Epithelial cell of prostate (primary cell): ENCODE measurements around the gene METTL25B.

Experiments
- DNase-seq: peaks from one replicate; pipeline ENCODE4 v3.0.0-alpha.2; 2011; ENCODE audit warnings: low read depth, low spot score
- H3K27ac ChIP-seq: fragments of 450-650 bp; 2 replicates; pipeline ENCODE4 v1.5.1; 2017; ENCODE audit warnings: mild to moderate bottlenecking

METTL25B gene

GRCh38 chr1:156725683-156726280, 2.5 kb upstream of the METTL25B start:
- DNase-seq = no peak
- H3K27ac ChIP-seq = peak overlapping the region; percentile 85

GRCh38 chr1:156726549-156727226, 1.6 kb upstream of the METTL25B start:
- DNase-seq = no peak
- H3K27ac ChIP-seq = peak overlapping the region; percentile 85

GRCh38 chr1:156727492-156727891, 777 bp upstream of the METTL25B start:
- DNase-seq = no peak
- peak overlapping the region; percentile 85 for H3K27ac ChIP-seq

DNA sequence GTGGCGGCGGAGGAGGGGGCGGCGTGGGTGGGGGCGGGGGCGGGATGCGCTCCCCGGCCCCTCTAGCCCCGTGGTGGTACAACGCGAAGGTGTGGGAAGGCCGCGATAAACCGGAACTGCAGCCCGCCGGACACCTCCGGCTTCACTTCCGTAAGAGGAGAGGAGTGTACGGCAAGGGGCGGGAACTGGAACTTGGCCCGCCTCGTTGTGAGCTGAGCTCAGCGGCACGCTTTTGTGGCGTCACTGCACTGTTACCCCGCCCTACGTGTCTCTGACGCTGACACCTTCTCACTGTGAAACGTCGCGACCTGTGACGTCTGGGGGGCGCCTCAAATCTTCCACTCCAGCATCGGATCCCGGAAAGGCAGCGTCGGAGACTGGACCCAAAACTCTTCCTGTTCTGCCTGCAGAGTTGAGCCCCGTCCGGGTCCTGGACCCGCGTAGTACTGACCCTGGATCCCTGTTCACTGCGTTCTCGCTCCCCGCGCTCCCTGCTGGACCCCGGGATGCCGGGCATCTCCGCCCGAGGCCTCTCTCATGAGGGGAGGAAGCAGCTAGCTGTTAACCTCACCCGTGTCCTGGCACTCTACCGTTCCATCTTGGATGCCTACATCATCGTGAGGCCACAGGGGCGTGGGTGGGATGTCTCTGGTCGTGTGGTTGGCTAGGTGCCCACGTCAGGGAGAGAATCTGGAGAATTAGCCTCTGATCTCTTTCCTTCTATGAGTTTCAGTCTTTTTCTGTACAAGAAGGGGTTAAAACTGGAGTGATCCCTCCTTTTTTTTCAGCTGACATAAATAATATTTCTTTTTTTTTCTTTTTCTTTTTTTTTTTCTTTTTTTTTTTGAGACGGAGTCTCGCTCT, 562 bp downstream of the METTL25B start, which contains the start of gene ISG20L2:
Gene ISG20L2, minus strand, starts transcription at position 168 of the 864 bp plus-strand sequence. CDS start 1,114 bp downstream, outside the sequence.
- peak; percentile 92 for DNase-seq
- H3K27ac ChIP-seq = peak within 1 kb of the TSS; percentile 85

DNA sequence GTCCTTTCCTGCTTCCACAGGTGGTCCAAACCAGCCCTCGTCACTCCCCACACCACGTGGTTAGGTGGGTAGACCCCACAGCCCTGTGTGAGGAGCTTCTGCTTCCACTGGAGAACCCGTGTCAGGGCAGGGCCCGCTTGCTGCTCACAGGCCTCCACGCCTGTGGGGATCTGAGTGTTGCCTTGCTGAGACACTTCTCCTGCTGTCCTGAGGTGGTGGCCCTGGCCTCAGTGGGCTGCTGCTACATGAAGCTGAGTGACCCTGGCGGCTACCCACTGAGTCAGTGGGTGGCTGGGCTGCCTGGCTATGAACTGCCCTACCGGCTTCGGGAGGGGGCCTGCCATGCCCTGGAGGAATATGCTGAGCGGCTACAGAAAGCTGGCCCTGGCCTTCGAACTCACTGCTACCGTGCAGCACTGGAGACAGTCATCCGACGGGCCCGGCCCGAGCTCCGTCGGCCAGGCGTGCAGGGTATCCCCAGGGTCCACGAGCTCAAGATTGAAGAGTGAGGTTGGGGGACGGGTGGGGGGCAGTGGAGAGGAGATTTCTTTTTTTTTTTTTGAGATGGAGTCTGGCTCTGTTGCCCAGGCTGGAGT, 5.8 kb downstream of the METTL25B start:
- DNase-seq = no peak
- no peak overlapping the region for H3K27ac ChIP-seq

GRCh38 chr1:156738407-156738806, 10.1 kb downstream of the METTL25B start:
- no peak overlapping the region for H3K27ac ChIP-seq
- no peak for DNase-seq

- H3K27ac ChIP-seq = no peak overlapping the region
- DNase-seq = no peak
Observed at GRCh38 chr1:156738916-156739315, 10.6 kb downstream of the METTL25B start.

- no peak for DNase-seq
- H3K27ac ChIP-seq = peak overlapping the region; percentile 76
Observed at GRCh38 chr1:156740237-156740740, 12.0 kb downstream of the METTL25B start.

- peak; percentile 97 for DNase-seq
- H3K27ac ChIP-seq = peak within 1 kb of the TSS; percentile 76
Observed at GRCh38 chr1:156740741-156741480, 12.6 kb downstream of the METTL25B start, which contains the start of gene MRPL24. Gene MRPL24, minus strand, starts transcription at chr1:156741088. Its CDS starts 2,384 bp downstream, at chr1:156738704.

DNA sequence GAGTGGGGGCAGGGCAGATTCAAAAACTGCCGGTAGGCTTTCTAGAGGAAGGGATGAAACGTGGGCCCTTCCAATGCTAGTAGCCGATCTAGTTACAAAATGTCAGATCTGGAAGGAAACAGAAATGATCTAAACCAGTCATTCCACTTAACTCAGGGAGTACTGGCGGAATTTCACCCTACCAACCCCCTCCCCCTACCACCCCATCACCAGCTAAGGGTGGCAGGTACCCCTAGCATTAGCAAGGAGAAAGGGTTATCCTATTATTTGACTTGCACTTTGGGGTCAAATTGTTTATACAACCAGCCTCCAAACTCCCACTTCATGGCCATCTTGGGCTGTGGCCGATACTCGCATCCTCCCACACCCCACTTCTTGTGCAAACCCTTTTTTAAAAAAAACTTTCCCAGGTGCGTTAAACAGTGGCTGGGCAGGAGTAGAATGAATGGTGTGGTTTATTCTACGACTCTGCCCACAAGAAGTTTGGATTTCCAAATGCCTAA, 13.3 kb downstream of the METTL25B start:
- DNase-seq = no peak

DNA sequence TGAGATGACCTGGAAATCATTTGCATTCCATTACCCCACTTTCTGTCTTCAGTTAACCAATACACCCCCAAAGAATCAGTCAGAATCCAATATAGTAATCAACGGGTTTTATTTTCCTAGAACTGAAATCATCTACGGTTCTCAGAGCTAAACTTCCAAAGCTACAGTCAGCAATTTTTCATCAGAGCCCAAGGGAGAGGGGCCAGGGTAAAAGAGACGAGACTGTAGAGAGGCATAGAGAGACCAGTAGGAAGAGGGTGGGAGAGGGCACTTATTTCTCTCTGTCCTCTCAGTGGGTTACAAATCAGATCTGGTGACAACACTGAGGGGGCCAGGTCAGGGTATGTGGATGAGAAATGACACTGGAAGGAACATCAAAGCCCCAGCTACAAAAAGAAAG, 13.7 kb downstream of the METTL25B start:
- DNase-seq = no peak
- H3K27ac ChIP-seq = peak overlapping the region; percentile 76

More for the DNA sequence above, 13.3 kb downstream of the METTL25B start:
- H3K27ac ChIP-seq = peak overlapping the region; percentile 76

- H3K27ac ChIP-seq = peak overlapping the region; percentile 76
- no peak for DNase-seq
Observed at GRCh38 chr1:156742801-156743200, 14.5 kb downstream of the METTL25B start.

DNA sequence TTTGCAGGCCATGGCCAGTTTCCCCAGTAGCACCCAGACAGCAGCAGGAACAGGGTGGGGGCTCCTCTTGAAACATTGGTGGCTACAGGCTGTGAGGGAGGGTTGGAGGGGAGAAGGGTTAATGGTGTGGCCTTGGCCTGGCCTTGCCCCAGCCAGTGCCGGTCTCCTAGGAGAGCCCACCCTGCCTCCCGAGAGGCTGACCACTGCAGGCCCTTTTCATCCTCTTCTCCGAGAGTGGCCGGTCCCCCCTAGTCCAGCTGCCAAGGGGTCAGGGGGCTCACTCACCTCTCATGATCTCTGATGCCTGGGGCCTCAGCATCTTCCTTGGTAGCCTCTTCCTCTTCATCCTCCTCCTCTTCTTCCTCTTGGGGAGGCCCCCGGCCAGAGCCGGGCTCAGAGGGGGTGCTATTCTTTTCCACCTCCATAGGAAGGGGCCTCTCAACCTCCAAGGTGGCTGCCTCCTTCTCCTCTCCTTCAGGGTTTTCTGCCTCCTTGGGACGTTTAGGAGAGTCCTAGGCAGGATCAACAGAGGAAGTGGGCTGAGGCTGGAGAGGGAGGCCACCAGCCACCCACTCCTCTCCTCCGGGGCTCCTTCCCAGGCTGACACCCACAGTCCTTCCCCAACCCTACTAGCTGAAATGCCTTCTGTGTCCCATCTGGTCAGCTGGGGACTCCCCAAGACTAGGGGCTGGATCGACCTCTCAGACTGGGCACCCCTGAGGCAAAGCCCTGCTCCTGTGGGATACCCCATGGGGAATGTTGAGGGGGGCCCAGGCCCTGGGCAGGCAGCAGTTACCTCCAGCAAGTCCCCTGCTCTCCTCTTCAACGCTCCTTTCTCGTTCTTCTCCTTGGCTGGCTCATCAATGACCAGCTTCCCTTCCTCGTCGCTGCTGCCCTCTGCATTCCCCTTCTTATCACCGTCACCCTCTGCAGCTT, 15.4 kb downstream of the METTL25B start:
- no peak for DNase-seq
- H3K27ac ChIP-seq = peak overlapping the region; percentile 76

GRCh38 chr1:156744344-156744743, 16.1 kb downstream of the METTL25B start:
- peak overlapping the region; percentile 100 for H3K27ac ChIP-seq

DNA sequence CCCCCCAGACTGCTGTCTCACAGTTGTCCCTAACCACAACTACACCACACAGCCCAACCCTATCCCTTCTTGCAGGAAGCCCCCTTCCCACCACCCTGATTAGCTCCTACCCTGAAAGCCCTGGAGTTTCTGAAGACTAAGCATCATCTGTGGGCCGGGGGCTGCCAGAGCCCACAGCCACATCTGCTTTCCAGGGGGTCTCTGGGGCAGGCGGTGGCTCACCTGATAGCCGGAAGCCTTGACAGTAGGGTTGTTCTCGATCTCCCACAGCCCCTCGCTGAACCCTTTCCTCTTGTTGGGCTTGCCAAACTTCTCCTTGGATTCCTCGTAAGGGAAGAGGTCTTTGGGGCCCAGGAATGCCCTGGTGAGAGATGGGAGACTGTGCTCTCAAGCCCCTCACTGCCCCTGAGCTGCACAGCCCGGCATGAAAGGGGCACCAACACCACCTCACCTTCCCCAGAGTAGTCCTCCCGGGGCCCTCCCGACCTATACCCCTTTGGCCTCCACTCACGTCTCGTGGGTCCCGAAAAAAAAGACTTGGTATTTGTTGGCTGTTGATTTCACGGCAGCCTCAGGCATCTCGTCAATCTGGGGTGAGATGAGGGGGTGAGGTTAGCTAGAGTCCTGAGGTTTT, 16.6 kb downstream of the METTL25B start:
- peak overlapping the region; percentile 100 for H3K27ac ChIP-seq
- no peak for DNase-seq

More at GRCh38 chr1:156744344-156744743, 16.1 kb downstream of the METTL25B start:
- DNase-seq = no peak

DNA sequence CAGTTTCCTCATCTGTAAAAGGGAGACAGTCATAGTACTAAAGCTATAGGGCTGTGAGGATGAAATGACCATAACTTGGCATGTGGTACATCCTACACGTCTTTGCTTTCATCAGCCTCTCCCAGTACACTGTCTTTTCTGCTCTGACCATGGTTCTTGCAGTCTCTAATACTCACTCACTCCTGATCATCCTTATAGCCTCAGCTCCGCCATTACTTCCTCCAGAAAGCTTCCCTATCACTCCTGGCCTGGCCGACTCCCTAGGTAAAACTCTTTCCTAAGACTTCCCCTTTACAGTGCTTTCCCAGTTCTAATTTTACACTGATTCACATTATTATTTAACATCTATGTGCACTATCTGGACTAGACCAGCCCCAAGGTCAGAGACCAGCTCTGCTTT, 17.6 kb downstream of the METTL25B start:
- peak overlapping the region; percentile 100 for H3K27ac ChIP-seq
- DNase-seq = no peak

GRCh38 chr1:156746406-156746727, 18.1 kb downstream of the METTL25B start:
- no peak for DNase-seq
- H3K27ac ChIP-seq = peak overlapping the region; percentile 100
